Measurements from ENCODE around the gene GALNT11.
"Not testable (repeated sequence)": the region's sequence is repeated elsewhere in the genome, so short reads cannot be mapped to it uniquely, and the experiment has no call there.

Gene GALNT11

GRCh38 chr7:152076324-152076821 is 50.9 kb downstream of the GALNT11 start:
- no peak for DNase-seq

DNA sequence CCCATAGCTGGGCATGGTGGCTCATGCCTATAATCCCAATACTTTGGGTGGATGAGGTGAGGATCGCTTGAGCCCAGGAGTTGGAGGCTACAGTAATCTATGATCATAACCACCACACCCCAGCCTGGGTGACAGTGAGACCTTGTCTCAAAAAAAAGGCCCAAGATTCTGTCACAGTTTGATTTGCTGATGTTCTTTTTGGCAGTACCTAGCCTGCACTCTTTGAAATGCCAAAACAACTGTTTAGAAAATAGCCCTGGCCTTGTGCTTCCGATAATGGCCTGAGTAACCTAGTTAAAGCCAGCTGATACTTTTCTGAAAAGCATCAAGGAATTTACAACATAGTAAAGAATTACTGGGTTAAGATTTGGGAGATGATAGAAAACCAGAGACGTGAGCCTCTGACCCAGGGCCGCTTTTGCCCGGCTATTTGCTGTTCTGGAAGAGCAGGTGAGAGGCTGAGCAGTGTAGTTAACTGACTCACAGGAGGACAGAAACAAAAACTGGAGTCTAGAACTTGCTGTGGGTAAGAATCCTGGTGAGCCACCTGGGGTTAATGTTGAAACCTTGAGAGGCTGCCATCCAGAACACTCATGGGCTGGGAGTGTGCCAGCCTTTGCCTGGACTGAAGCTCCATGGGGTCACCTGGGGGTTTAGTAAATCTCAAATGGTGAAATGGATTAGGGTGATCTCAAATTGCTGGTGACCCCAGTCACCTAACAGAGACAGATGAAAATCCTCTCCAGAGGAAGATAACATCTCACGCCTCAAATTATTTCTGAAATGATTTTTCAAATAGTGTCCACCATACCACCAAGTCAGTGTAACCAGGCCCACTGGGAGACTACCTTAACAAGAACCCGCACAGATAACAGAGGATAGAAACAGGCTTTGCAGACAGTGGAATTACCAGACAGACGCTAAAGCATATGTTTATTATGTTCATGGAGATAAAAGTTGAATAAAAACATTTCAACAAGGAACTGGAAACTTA is 51.8 kb downstream of the GALNT11 start:
- no peak for DNase-seq

DNA sequence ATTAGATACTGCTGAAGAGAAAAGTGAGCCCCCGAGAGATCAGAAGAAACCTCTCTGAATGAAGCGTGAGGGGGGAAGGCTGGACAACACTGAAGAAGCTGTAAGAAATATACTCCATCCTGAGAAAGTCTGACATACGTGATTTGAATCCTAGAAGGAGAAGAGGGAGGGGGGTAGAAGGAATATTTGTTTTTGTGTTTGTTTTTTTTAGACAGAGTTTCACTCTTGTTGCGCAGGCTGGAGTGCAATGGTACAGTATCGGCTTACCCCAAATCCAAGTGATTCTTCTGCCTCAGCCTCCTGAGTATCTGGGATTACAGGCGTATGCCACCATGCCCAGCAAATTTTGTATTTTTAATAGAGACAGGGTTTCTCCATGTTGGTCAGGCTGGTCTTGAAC is 52.6 kb downstream of the GALNT11 start:
- DNase-seq, result no peak

DNA sequence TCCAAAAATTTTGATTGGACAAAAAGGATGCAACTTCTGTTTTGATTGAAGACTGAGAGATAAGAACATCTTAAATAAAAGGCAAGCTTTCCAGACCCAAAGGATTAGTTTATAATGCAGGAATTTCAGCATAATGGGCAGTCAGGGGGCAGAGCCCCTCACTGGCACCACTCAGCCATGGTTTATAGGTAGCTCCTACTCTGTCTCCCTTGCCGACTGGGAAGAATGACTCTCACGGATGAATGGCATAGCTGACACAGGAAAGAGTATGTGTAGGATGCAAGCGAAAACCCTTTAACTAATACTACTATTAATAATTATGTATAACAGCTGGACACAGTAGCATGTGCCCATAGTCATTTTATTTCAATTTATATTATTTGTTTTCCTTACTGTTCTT is 53.3 kb downstream of the GALNT11 start:
- DNase-seq, result no peak

GRCh38 chr7:152081088-152081487 is 55.6 kb downstream of the GALNT11 start:
- DNase-seq, result no peak

DNA sequence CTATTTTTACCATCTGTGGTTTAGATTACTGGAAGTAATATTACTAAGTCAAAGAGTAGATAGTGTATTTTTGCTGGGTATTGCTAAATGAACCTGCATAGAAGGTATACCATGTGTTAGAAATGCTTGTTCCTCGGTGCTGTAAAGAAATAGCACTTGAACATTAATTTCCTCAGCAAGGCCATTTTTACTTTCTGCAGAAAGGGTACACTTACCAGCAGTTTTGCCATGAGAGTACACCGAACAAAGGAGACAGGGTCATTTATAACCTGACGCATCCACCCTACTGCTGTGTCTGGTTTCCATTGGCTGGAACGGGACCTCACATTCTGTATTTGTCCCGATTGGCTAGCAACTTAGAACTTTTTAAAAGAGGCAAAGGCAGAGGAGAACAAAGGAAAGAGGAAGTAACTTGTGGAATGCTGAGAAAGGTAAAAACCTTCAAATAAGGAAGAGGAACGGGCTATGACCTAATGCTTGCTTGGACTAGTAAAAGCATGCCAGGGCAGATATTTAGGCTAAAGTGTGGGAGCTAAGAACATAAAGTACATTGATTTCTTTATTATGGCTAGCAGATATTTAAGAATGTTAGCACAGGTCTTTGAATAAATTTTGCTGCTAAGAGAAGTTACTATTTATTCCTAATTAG is 56.7 kb downstream of the GALNT11 start:
- not testable (repeated sequence) for DNase-seq

GRCh38 chr7:152085131-152085530 is 59.7 kb downstream of the GALNT11 start:
- no peak for DNase-seq

GRCh38 chr7:152086513-152086912 is 61.0 kb downstream of the GALNT11 start:
- DNase-seq, result no peak

- DNase-seq, result no peak
These were observed 63.7 kb downstream of the GALNT11 start for GRCh38 chr7:152089183-152089582.

- no peak for DNase-seq
These were observed 65.3 kb downstream of the GALNT11 start for GRCh38 chr7:152090747-152091146.

- DNase-seq, result no peak
These were observed 68.2 kb downstream of the GALNT11 start for GRCh38 chr7:152093717-152094116.

- no peak for DNase-seq
These were observed 70.3 kb downstream of the GALNT11 start for GRCh38 chr7:152095771-152096170.

DNA sequence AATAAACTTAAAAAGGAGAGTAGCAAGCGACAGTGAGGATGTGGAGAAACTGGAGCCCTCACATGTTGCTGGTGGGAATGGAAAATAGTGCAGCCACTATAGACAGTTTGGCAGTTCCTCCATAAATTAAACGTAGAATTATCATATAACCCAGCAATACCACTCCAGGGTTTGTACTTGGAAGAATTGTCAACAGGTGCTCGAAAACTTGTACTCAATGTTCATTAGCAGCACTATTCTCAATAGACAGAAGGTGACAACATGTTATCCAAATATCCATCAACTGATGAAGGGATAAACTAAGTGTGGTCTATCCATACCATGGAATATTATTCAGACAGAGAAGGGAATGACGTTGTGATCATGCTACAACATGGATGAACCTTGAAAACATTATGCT is 71.9 kb downstream of the GALNT11 start:
- no peak for DNase-seq

DNA sequence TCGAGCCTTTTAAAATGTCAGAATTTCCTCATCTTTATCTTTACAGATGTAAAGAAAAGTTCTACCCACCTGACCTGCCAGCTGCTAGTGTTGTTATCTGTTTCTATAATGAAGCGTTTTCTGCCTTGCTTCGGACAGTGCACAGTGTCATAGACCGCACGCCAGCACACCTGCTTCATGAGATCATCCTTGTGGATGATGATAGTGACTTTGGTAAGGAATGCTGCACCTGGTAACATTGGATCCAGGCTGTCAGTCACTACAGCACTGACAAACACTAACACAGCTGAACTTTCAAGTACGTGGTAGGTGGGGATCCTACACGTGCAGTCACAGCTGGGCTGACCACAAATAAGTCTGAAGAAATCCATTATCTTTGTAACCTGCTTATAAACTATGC is 77.6 kb downstream of the GALNT11 start:
- no peak for DNase-seq

DNA sequence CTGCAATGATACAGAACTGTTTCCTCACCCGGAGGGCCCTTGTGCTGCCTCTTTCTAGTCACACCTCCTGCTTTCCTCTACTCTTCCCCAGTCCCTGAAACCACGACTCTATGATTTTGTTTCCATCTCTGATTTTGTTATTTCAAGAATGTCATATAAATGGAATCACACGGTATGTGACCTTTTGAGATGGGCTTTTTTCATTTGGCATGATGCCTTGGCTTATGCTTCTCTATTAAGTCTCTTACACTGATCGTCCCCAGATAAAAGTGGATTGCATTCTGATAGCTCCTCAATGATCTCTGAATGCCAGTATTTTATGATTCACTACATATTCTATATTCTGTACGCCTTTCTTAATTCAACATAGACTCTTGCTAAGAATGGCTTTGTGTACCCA is 78.2 kb downstream of the GALNT11 start:
- DNase-seq, result no peak

- no peak for DNase-seq
These were observed 79.7 kb downstream of the GALNT11 start for GRCh38 chr7:152105205-152105604.

DNA sequence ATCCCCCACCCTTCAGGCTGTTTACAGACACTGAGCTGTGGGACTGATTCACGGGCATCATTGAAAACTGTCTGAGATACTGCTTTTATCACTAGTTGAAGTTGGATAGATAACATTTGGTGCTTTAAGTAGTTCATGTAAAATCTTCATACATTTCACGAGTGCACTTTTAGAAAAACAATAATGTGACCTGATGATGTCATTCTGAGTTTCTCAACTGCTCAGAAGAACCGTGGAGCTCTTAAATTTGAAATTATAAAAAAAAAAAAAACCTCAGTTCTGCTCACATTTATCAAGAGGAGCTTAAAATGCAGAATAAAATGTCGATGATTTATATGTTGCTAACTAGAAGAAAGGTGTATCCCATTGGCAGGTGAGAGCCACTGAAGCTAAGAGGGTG is 81.5 kb downstream of the GALNT11 start:
- no peak for DNase-seq

- no peak for DNase-seq
These were observed 82.5 kb downstream of the GALNT11 start for GRCh38 chr7:152107945-152108344.

- no peak for DNase-seq
These were observed 82.9 kb downstream of the GALNT11 start for GRCh38 chr7:152108359-152108758.

- DNase-seq, result no peak
These were observed 87.4 kb downstream of the GALNT11 start for GRCh38 chr7:152112829-152113228.

- DNase-seq, result no peak
These were observed 89.7 kb downstream of the GALNT11 start for GRCh38 chr7:152115021-152115718.

GRCh38 chr7:152117356-152117755 is 91.9 kb downstream of the GALNT11 start:
- DNase-seq, result no peak

GRCh38 chr7:152120210-152120609 is 94.7 kb downstream of the GALNT11 start:
- no peak for DNase-seq
